Measurements from ENCODE around the gene COG4. TPM values are rescaled to one million over a fixed set of nuclear protein-coding genes. Genes with fewer than 3 reads are reported as not detected.

Gene COG4
- total RNA-seq, 4 donors from 2014 or later, result 41.1 to 109 (median 47.1) TPM

- H3K36me3 ChIP-seq, result peaks cover 0 to 95% (median 0%) of the 10 kb centered on the region in 3 donors
Observed at GRCh38 chr16:70478169-70478568, 45.2 kb downstream of the COG4 start.

GRCh38 chr16:70476272-70477020, 46.9 kb downstream of the COG4 start:
- peaks cover 0 to 97% (median 0%) of the 10 kb centered on the region in 3 donors for H3K36me3 ChIP-seq
- TF ChIP-seq EP300 (IDR thresholded peaks at IDR 0.05) (no peak), CTCF (IDR thresholded peaks at IDR 0.05) (no peak), POLR2A (IDR thresholded peaks at IDR 0.05) (no peak)
- H3K27ac ChIP-seq, result no peak overlapping the region
- H3K27me3 ChIP-seq, result no peaks in the 10 kb centered on the region
- H3K9me3 ChIP-seq, result no peaks in the 10 kb centered on the region
- 86 to 88% methylated on average over 12 to 13 of the region's 13 CpGs for whole genome bisulfite sequencing, 2 donors
- H3K4me1 ChIP-seq, result peaks cover 0 to 3% (median 0%) of the 10 kb centered on the region in 4 donors
- DNase-seq (ENCODE audit: low spot score in 2 of 2), result no peak
- no peak overlapping the region for H3K4me3 ChIP-seq

More at GRCh38 chr16:70478169-70478568, 45.2 kb downstream of the COG4 start:
- Histone ChIP-seq H3K9me3 (no peaks in the 10 kb centered on the region), H3K27ac (no peak overlapping the region), H3K4me1 (peaks cover 0 to 3% (median 0%) of the 10 kb centered on the region in 4 donors), H3K27me3 (no peaks in the 10 kb centered on the region), H3K4me3 (no peak overlapping the region)
- no peak for DNase-seq (ENCODE audit: low spot score in 2 of 2)
- TF ChIP-seq EP300 (IDR thresholded peaks at IDR 0.05) (no peak), CTCF (IDR thresholded peaks at IDR 0.05) (no peak), POLR2A (IDR thresholded peaks at IDR 0.05) (no peak)
- WGBS, 2 donors, result 83 to 93% methylated on average over 6 of the region's 8 CpGs

- Histone ChIP-seq H3K4me3 (no peak overlapping the region), H3K36me3 (peaks cover 0 to 97% (median 0%) of the 10 kb centered on the region in 3 donors), H3K27ac (no peak overlapping the region), H3K27me3 (no peaks in the 10 kb centered on the region), H3K9me3 (no peaks in the 10 kb centered on the region), H3K4me1 (peaks cover 0 to 3% (median 0%) of the 10 kb centered on the region in 4 donors)
- no peak for DNase-seq (ENCODE audit: low spot score in 2 of 2)
- no peak for TF ChIP-seq CTCF (IDR thresholded peaks at IDR 0.05)
- no peak for TF ChIP-seq POLR2A (IDR thresholded peaks at IDR 0.05)
- no peak for TF ChIP-seq EP300 (IDR thresholded peaks at IDR 0.05)
- WGBS, 2 donors, result 76 to 77% methylated on average over 14 to 24 of the region's 24 CpGs
Observed at GRCh38 chr16:70475054-70475871, 48.1 kb downstream of the COG4 start.

GRCh38 chr16:70474320-70475053, 48.9 kb downstream of the COG4 start:
- no peaks in the 10 kb centered on the region for H3K9me3 ChIP-seq
- no peak overlapping the region for H3K4me3 ChIP-seq
- no peaks in the 10 kb centered on the region for H3K27me3 ChIP-seq
- H3K4me1 ChIP-seq, result peaks cover 0 to 3% (median 0%) of the 10 kb centered on the region in 4 donors
- WGBS, 2 donors, result 90 to 94% methylated on average over 19 to 22 of the region's 22 CpGs
- TF ChIP-seq CTCF (IDR thresholded peaks at IDR 0.05) (no peak), POLR2A (IDR thresholded peaks at IDR 0.05) (no peak), EP300 (IDR thresholded peaks at IDR 0.05) (no peak)
- H3K36me3 ChIP-seq, result peaks cover 0 to 97% (median 0%) of the 10 kb centered on the region in 3 donors
- no peak for DNase-seq (ENCODE audit: low spot score in 2 of 2)
- no peak overlapping the region for H3K27ac ChIP-seq
